HEK293 (cell line): ENCODE results near the gene FLYWCH1.
A peak's percentile ranks its signal among the peaks of the same experiment; 100 is the strongest.

Source experiments
- ATF2 ChIP-seq: fragments of 450-650 bp; formaldehyde crosslinking; IDR thresholded peaks from 2 replicates; pipeline ENCODE4 v1.5.1; 2016; ENCODE audit warnings: missing biosample characterization, missing genetic modification characterization, low read depth
- KLF17 ChIP-seq: fragments of 450-650 bp; formaldehyde crosslinking; IDR thresholded peaks from 2 replicates; pipeline ENCODE4 v1.5.1; 2016; ENCODE audit warnings: missing biosample characterization, missing genetic modification characterization
- KLF8 ChIP-seq: fragments of 450-650 bp; formaldehyde crosslinking; IDR thresholded peaks from 2 replicates; pipeline ENCODE4 v1.5.1; 2016; ENCODE audit warnings: missing biosample characterization, missing genetic modification characterization
- KLF9 ChIP-seq: fragments of 450-650 bp; formaldehyde crosslinking; IDR thresholded peaks from 2 replicates; pipeline ENCODE4 v1.5.1; 2016; ENCODE audit warnings: missing biosample characterization, missing genetic modification characterization, low read depth
- PRDM2 ChIP-seq: fragments of 450-650 bp; formaldehyde crosslinking; IDR thresholded peaks from 2 replicates; pipeline ENCODE4 v1.5.1; 2016; ENCODE audit warnings: missing biosample characterization, missing genetic modification characterization, borderline replicate concordance
- SETDB1 ChIP-seq: IDR thresholded peaks from one replicate; pipeline ENCODE4 v1.6.1; 2017; ENCODE audit warnings: mild to moderate bottlenecking, low read length, moderate library complexity, mixed read lengths; ENCODE audit not compliant: insufficient read length
- TSHZ1 ChIP-seq: fragments of 450-650 bp; formaldehyde crosslinking; IDR thresholded peaks from 2 replicates; pipeline ENCODE4 v1.5.1; 2016; ENCODE audit warnings: missing biosample characterization, missing genetic modification characterization, borderline replicate concordance
- ZBTB1 ChIP-seq: fragments of 450-650 bp; formaldehyde crosslinking; IDR thresholded peaks from 2 replicates; pipeline ENCODE4 v1.5.1; 2016; ENCODE audit warnings: missing biosample characterization, missing genetic modification characterization
- ZNF114 ChIP-seq: fragments of 450-650 bp; formaldehyde crosslinking; IDR thresholded peaks from 2 replicates; pipeline ENCODE4 v1.5.0; 2017; ENCODE audit warnings: missing biosample characterization, missing genetic modification characterization
- ZNF132 ChIP-seq: fragments of 450-650 bp; formaldehyde crosslinking; IDR thresholded peaks from 2 replicates; pipeline ENCODE4 v1.5.1; 2017; ENCODE audit warnings: missing biosample characterization, missing genetic modification characterization, borderline replicate concordance
- ZNF311 ChIP-seq: fragments of 450-650 bp; formaldehyde crosslinking; IDR thresholded peaks from 2 replicates; pipeline ENCODE4 v1.5.1; 2017; ENCODE audit warnings: missing biosample characterization, missing genetic modification characterization, borderline replicate concordance
- ZNF354C ChIP-seq: fragments of 450-650 bp; formaldehyde crosslinking; IDR thresholded peaks from 2 replicates; pipeline ENCODE4 v1.5.1; 2016; ENCODE audit warnings: missing biosample characterization, missing genetic modification characterization, low read depth, borderline replicate concordance
- ZNF426 ChIP-seq: fragments of 450-650 bp; formaldehyde crosslinking; IDR thresholded peaks from 2 replicates; pipeline ENCODE4 v1.5.1; 2017; ENCODE audit warnings: missing biosample characterization, missing genetic modification characterization, mild to moderate bottlenecking, inconsistent platforms, moderate library complexity
- ZNF544 ChIP-seq: fragments of 450-650 bp; formaldehyde crosslinking; IDR thresholded peaks from 2 replicates; pipeline ENCODE4 v1.5.0; 2017; ENCODE audit warnings: missing biosample characterization, missing genetic modification characterization
- ZNF585B ChIP-seq: fragments of 450-650 bp; formaldehyde crosslinking; IDR thresholded peaks from 2 replicates; pipeline ENCODE4 v1.5.1; 2016; ENCODE audit warnings: missing biosample characterization, missing genetic modification characterization
- ZNF610 ChIP-seq: fragments of 450-650 bp; formaldehyde crosslinking; IDR thresholded peaks from 2 replicates; pipeline ENCODE4 v1.5.1; 2016; ENCODE audit warnings: missing biosample characterization, missing genetic modification characterization, borderline replicate concordance
- ZNF623 ChIP-seq: fragments of 450-650 bp; formaldehyde crosslinking; IDR thresholded peaks from 2 replicates; pipeline ENCODE4 v1.5.1; 2016; ENCODE audit warnings: missing biosample characterization, missing genetic modification characterization
- ZNF658 ChIP-seq: fragments of 450-650 bp; formaldehyde crosslinking; IDR thresholded peaks from 2 replicates; pipeline ENCODE4; 2016; ENCODE audit warnings: missing biosample characterization, missing genetic modification characterization
- ZNF692 ChIP-seq: fragments of 450-650 bp; formaldehyde crosslinking; IDR thresholded peaks from 2 replicates; pipeline ENCODE4 v1.5.1; 2016; ENCODE audit warnings: missing biosample characterization, missing genetic modification characterization
- ZNF701 ChIP-seq: fragments of 450-650 bp; formaldehyde crosslinking; IDR thresholded peaks from 2 replicates; pipeline ENCODE4 v1.5.1; 2016; ENCODE audit warnings: missing biosample characterization, missing genetic modification characterization
- ZNF707 ChIP-seq: fragments of 450-650 bp; formaldehyde crosslinking; IDR thresholded peaks from 2 replicates; pipeline ENCODE4 v1.5.1; 2016; ENCODE audit warnings: missing biosample characterization, missing genetic modification characterization
- TF ChIP-seq, protein P1 (sequence below): fragments of 450-650 bp; formaldehyde crosslinking; IDR thresholded peaks from 2 replicates; pipeline ENCODE4 v1.5.1; 2016; ENCODE audit warnings: missing biosample characterization, missing genetic modification characterization

FLYWCH1 gene

GRCh38 chr16:2882650-2883457 is 28.9 kb upstream of the FLYWCH1 start, which contains the start of gene FLYWCH2 (continued):
- TF ChIP-seq ATF2 (tag by site-specific recombination) (no peak), PRDM2 (tag by site-specific recombination) (no peak), KLF8 (tag by site-specific recombination) (peak; percentile 56; the same call in 1 of the 2 replicates), TSHZ1 (tag by site-specific recombination) (no peak), ZNF132 (tag by site-specific recombination) (no peak), ZNF701 (tag by site-specific recombination) (no peak), ZNF114 (no peak), ZNF544 (tag by site-specific recombination) (no peak), ZNF692 (peak; percentile 87), KLF17 (tag by site-specific recombination) (peak; percentile 76), SETDB1 (no peak), ZNF707 (tag by site-specific recombination) (no peak), ZNF610 (tag by site-specific recombination) (peak; percentile 94; the same call in 1 of the 2 replicates), ZBTB1 (tag by site-specific recombination) (no peak), ZNF658 (tag by site-specific recombination) (no peak), ZNF354C (tag by site-specific recombination) (no peak), ZNF311 (tag by site-specific recombination) (no peak), ZNF585B (no peak), KLF9 (tag by site-specific recombination) (peak; percentile 30), ZNF426 (tag by site-specific recombination) (no peak), ZNF623 (tag by site-specific recombination) (no peak)
- TF ChIP-seq, protein P1, sequence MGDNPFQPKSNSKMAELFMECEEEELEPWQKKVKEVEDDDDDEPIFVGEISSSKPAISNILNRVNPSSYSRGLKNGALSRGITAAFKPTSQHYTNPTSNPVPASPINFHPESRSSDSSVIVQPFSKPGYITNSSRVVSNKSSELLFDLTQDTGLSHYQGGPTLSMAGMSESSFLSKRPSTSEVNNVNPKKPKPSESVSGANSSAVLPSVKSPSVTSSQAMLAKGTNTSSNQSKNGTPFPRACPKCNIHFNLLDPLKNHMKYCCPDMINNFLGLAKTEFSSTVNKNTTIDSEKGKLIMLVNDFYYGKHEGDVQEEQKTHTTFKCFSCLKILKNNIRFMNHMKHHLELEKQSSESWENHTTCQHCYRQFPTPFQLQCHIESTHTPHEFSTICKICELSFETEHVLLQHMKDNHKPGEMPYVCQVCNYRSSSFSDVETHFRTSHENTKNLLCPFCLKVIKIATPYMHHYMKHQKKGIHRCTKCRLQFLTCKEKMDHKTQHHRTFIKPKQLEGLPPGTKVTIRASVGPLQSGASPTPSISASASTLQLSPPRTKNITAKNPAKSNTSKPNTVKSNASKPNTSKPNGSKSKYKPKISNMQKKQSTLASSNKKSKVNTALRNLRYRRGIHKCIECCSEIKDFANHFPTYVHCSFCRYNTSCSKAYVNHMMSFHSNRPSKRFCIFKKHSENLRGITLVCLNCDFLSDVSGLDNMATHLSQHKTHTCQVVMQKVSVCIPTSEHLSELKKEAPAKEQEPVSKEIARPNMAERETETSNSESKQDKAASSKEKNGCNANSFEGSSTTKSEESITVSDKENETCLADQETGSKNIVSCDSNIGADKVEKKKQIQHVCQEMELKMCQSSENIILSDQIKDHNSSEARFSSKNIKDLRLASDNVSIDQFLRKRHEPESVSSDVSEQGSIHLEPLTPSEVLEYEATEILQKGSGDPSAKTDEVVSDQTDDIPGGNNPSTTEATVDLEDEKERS (tag by site-specific recombination): no peak
